CD4-positive, alpha-beta T cell treated with Interleukin-17A for 4 hours (primary cell): ENCODE measurements around the gene DGKD.

ENCODE experiments used
- DNase-seq: peaks from one replicate; pipeline ENCODE4 v3.0.0-alpha.2; 2020; ENCODE audit warnings: mixed read lengths

DGKD gene

GRCh38 chr2:233339427-233339826 is 14.9 kb upstream of the DGKD start:
- no peak for DNase-seq

GRCh38 chr2:233341296-233341695 is 13.0 kb upstream of the DGKD start:
- DNase-seq = no peak

- no peak for DNase-seq
Measured at GRCh38 chr2:233342301-233342700, 12.0 kb upstream of the DGKD start.

GRCh38 chr2:233343171-233343705 is 11.1 kb upstream of the DGKD start:
- DNase-seq = no peak

- no peak for DNase-seq
Measured at GRCh38 chr2:233346376-233346775, 7.9 kb upstream of the DGKD start.

GRCh38 chr2:233346930-233347329 is 7.4 kb upstream of the DGKD start:
- no peak for DNase-seq

GRCh38 chr2:233349005-233349998 is 5.0 kb upstream of the DGKD start:
- DNase-seq = no peak

- peak; percentile 67 for DNase-seq
Measured at GRCh38 chr2:233350708-233351107, 3.6 kb upstream of the DGKD start.

- no peak for DNase-seq
Measured at GRCh38 chr2:233351423-233351822, 2.9 kb upstream of the DGKD start.

GRCh38 chr2:233352141-233352842 is 2.0 kb upstream of the DGKD start:
- DNase-seq = no peak

- DNase-seq = no peak
Measured at GRCh38 chr2:233353101-233353768, 1.1 kb upstream of the DGKD start.

- DNase-seq = no peak
Measured at GRCh38 chr2:233354500-233354924, 218 bp downstream of the DGKD start.

- DNase-seq = peak; percentile 34
Measured at GRCh38 chr2:233354971-233355574, 779 bp downstream of the DGKD start.

GRCh38 chr2:233355916-233356315 is 1.6 kb downstream of the DGKD start:
- DNase-seq = no peak

- peak; percentile 43 for DNase-seq
Measured at GRCh38 chr2:233356546-233357308, 2.4 kb downstream of the DGKD start.

GRCh38 chr2:233358335-233358734 is 4.0 kb downstream of the DGKD start:
- no peak for DNase-seq

GRCh38 chr2:233358947-233359346 is 4.7 kb downstream of the DGKD start:
- DNase-seq = no peak

GRCh38 chr2:233359823-233360222 is 5.5 kb downstream of the DGKD start:
- no peak for DNase-seq

GRCh38 chr2:233360771-233361176 is 6.5 kb downstream of the DGKD start:
- DNase-seq = no peak

GRCh38 chr2:233361297-233361696 is 7.0 kb downstream of the DGKD start:
- DNase-seq = no peak

GRCh38 chr2:233362742-233363141 is 8.4 kb downstream of the DGKD start:
- DNase-seq = no peak

- no peak for DNase-seq
Measured at GRCh38 chr2:233363744-233364235, 9.5 kb downstream of the DGKD start.
